ENCODE data around the gene CCDC74A. TPM values are rescaled to one million over a fixed set of nuclear protein-coding genes. Genes with fewer than 3 reads are reported as not detected.
"Not testable (repeated sequence)": the region's sequence is repeated elsewhere in the genome, so short reads cannot be mapped to it uniquely, and the experiment has no call there.

CCDC74A gene
- polyA plus RNA-seq, 2 donors, result 3.4 to 4.9 TPM

DNA sequence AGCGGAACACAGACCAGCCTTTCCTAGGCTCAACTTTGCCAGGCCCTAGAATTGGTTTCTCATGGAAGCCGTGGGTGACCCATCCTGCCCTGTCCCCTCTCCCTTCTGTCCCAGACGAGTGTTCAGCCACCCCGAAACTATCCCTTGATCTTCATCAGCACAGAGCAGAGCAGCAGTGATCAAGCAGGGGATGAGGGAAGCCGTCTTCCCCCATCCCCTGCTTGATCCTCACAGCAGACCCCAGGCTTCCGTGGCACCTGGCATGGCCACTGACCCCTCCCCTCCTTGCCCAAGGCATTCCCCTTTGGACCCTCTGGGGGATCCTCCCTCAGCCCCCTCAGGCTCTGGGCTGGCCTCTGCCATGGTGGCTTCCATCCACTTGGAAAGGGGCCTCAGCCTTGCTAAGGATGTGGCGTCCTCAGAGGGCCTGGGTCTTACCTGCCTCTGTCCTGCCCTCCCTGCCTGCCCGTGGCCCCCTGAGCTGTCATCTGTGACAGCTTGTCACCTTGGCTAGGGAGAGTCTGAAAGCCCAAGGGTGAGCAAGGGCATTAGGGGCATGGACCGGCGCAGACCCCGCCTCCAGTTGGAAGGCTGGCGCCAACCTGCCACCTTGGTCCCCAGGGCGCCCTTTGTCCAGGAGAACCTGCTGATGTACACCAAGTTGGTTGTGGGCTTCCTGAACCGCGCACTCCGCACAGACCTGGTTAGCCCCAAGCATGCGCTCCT, 10.4 kb upstream of the CCDC74A start:
- whole genome bisulfite sequencing, 2 donors, result 95 to 96% methylated on average over 17 of the region's 17 CpGs

GRCh38 chr2:131517856-131518255, 9.8 kb upstream of the CCDC74A start:
- H3K27ac ChIP-seq (ENCODE audit: low read depth in 2 of 2, low read length in 1 of 2); H3K27me3 ChIP-seq (ENCODE audit: control insufficient read depth in 1 of 2, insufficient read depth in 2 of 2, low read length in 2 of 2); H3K4me3 ChIP-seq (ENCODE audit: low read depth in 1 of 2, low read length in 2 of 2); H3K9me3 ChIP-seq (ENCODE audit: control insufficient read depth in 2 of 2, insufficient read depth in 1 of 2, low read depth in 1 of 2, low read length in 1 of 2); H3K4me1 ChIP-seq (ENCODE audit: control insufficient read depth in 2 of 2, insufficient read depth in 2 of 2, low read length in 1 of 2): not testable (repeated sequence)
- 89 to 91% methylated on average over 16 of the region's 16 CpGs for WGBS, 2 donors
- H3K36me3 ChIP-seq (ENCODE audit: control insufficient read depth in 2 of 2, insufficient read depth in 2 of 2, low read length in 1 of 2), result peaks cover 8 to 21% of the 10 kb centered on the region in 2 donors

More for the DNA sequence above, 10.4 kb upstream of the CCDC74A start:
- Histone ChIP-seq H3K27me3 (ENCODE audit: control insufficient read depth in 1 of 2, insufficient read depth in 2 of 2, low read length in 2 of 2) (no peaks in the 10 kb centered on the region), H3K4me3 (ENCODE audit: low read depth in 1 of 2, low read length in 2 of 2) (no peak overlapping the region), H3K9me3 (ENCODE audit: control insufficient read depth in 2 of 2, insufficient read depth in 1 of 2, low read depth in 1 of 2, low read length in 1 of 2) (no peaks in the 10 kb centered on the region), H3K36me3 (ENCODE audit: control insufficient read depth in 2 of 2, insufficient read depth in 2 of 2, low read length in 1 of 2) (peaks cover 8 to 25% of the 10 kb centered on the region in 2 donors), H3K27ac (ENCODE audit: low read depth in 2 of 2, low read length in 1 of 2) (no peak overlapping the region), H3K4me1 (ENCODE audit: control insufficient read depth in 2 of 2, insufficient read depth in 2 of 2, low read length in 1 of 2) (no peaks in the 10 kb centered on the region)

DNA sequence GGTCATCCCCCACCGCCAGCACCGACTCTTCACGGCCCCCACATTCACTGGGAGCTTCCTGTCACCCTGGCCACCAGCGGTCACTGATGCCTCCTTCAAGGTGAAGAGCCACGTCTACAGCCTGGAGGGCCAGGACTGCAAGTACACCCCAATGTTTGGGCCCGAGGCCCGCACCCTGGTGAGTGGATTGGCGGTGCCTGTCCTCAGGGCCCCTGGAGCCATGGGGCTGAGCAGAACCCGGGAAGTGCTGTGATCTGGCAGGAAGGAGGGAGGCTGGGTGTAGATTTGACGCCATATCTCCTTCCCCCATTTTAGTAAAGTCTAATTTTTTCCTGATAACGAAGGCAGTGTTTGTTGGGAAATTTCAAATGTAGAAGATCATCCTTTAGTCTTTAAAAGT, 9.2 kb upstream of the CCDC74A start:
- WGBS, 2 donors, result 92 to 94% methylated on average over 8 to 10 of the region's 11 CpGs
- peaks cover 8 to 21% of the 10 kb centered on the region in 2 donors for H3K36me3 ChIP-seq (ENCODE audit: control insufficient read depth in 2 of 2, insufficient read depth in 2 of 2, low read length in 1 of 2)

DNA sequence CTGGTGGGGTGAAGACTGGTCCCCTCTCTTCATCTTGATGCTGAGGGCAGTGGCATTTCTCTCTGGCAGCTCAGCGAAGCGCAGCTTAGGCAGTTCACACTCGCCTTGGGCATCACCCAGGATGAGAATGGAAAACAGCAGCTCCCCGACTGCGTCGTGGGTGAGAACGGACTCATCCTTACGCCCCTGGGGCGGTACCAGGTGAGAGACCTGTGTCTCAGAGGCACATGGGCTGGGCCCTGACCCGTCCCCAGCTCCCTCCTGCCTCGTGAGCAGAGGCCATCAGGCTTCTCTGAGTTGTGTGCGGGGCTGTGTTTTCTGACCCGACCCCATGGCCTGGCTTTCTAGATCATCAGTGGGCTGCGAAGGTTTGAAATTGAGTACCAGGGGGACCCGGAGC, 8.2 kb upstream of the CCDC74A start:
- H3K4me1 ChIP-seq (ENCODE audit: control insufficient read depth in 2 of 2, insufficient read depth in 2 of 2, low read length in 1 of 2), result no peaks in the 10 kb centered on the region
- WGBS, 2 donors, result 92 to 93% methylated on average over 15 of the region's 15 CpGs
- H3K27ac ChIP-seq (ENCODE audit: low read depth in 2 of 2, low read length in 1 of 2), result no peak overlapping the region
- H3K4me3 ChIP-seq (ENCODE audit: low read depth in 1 of 2, low read length in 2 of 2), result no peak overlapping the region
- H3K27me3 ChIP-seq (ENCODE audit: control insufficient read depth in 1 of 2, insufficient read depth in 2 of 2, low read length in 2 of 2), result no peaks in the 10 kb centered on the region
- H3K36me3 ChIP-seq (ENCODE audit: control insufficient read depth in 2 of 2, insufficient read depth in 2 of 2, low read length in 1 of 2), result peaks cover 8 to 21% of the 10 kb centered on the region in 2 donors
- no peaks in the 10 kb centered on the region for H3K9me3 ChIP-seq (ENCODE audit: control insufficient read depth in 2 of 2, insufficient read depth in 1 of 2, low read depth in 1 of 2, low read length in 1 of 2)

More for the DNA sequence above, 9.2 kb upstream of the CCDC74A start:
- H3K4me3 ChIP-seq (ENCODE audit: low read depth in 1 of 2, low read length in 2 of 2); H3K27me3 ChIP-seq (ENCODE audit: control insufficient read depth in 1 of 2, insufficient read depth in 2 of 2, low read length in 2 of 2); H3K4me1 ChIP-seq (ENCODE audit: control insufficient read depth in 2 of 2, insufficient read depth in 2 of 2, low read length in 1 of 2); H3K27ac ChIP-seq (ENCODE audit: low read depth in 2 of 2, low read length in 1 of 2); H3K9me3 ChIP-seq (ENCODE audit: control insufficient read depth in 2 of 2, insufficient read depth in 1 of 2, low read depth in 1 of 2, low read length in 1 of 2): not testable (repeated sequence)

GRCh38 chr2:131519871-131520470, 7.7 kb upstream of the CCDC74A start:
- 86% methylated on average over 17 to 24 of the region's 24 CpGs for WGBS, 2 donors
- H3K36me3 ChIP-seq (ENCODE audit: control insufficient read depth in 2 of 2, insufficient read depth in 2 of 2, low read length in 1 of 2), result peaks cover 8 to 21% of the 10 kb centered on the region in 2 donors

DNA sequence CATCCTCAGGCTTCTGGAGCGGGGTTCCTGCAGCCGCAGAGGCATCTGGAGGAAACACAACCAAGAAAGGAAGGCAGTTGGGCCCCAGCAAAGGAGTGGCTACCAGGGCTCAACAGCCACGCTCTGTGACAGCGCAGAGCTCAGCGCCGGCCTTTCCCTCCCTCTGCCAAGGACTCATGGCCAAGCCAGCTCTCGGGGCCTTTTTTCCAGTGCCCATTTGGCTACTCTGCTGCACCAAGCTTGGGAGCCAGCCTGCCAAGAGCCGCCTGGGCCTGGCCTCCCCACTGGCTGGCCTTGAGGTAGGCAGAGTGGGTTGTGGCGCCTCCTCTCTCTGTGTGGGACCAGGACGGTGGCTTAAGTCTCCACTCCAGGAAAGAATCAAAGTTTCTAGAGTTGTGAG, 7.2 kb upstream of the CCDC74A start:
- Histone ChIP-seq H3K27ac (ENCODE audit: low read depth in 2 of 2, low read length in 1 of 2) (no peak overlapping the region), H3K27me3 (ENCODE audit: control insufficient read depth in 1 of 2, insufficient read depth in 2 of 2, low read length in 2 of 2) (no peaks in the 10 kb centered on the region), H3K9me3 (ENCODE audit: control insufficient read depth in 2 of 2, insufficient read depth in 1 of 2, low read depth in 1 of 2, low read length in 1 of 2) (no peaks in the 10 kb centered on the region), H3K4me3 (ENCODE audit: low read depth in 1 of 2, low read length in 2 of 2) (no peak overlapping the region), H3K36me3 (ENCODE audit: control insufficient read depth in 2 of 2, insufficient read depth in 2 of 2, low read length in 1 of 2) (peaks cover 8 to 21% of the 10 kb centered on the region in 2 donors), H3K4me1 (ENCODE audit: control insufficient read depth in 2 of 2, insufficient read depth in 2 of 2, low read length in 1 of 2) (no peaks in the 10 kb centered on the region)
- 85 to 94% methylated on average over 10 of the region's 10 CpGs for WGBS, 2 donors

More at GRCh38 chr2:131519871-131520470, 7.7 kb upstream of the CCDC74A start:
- H3K27ac ChIP-seq (ENCODE audit: low read depth in 2 of 2, low read length in 1 of 2); H3K27me3 ChIP-seq (ENCODE audit: control insufficient read depth in 1 of 2, insufficient read depth in 2 of 2, low read length in 2 of 2); H3K4me1 ChIP-seq (ENCODE audit: control insufficient read depth in 2 of 2, insufficient read depth in 2 of 2, low read length in 1 of 2); H3K9me3 ChIP-seq (ENCODE audit: control insufficient read depth in 2 of 2, insufficient read depth in 1 of 2, low read depth in 1 of 2, low read length in 1 of 2); H3K4me3 ChIP-seq (ENCODE audit: low read depth in 1 of 2, low read length in 2 of 2): not testable (repeated sequence)

GRCh38 chr2:131521524-131521923, 6.2 kb upstream of the CCDC74A start:
- H3K4me3 ChIP-seq (ENCODE audit: low read depth in 1 of 2, low read length in 2 of 2); H3K27ac ChIP-seq (ENCODE audit: low read depth in 2 of 2, low read length in 1 of 2); H3K4me1 ChIP-seq (ENCODE audit: control insufficient read depth in 2 of 2, insufficient read depth in 2 of 2, low read length in 1 of 2); H3K9me3 ChIP-seq (ENCODE audit: control insufficient read depth in 2 of 2, insufficient read depth in 1 of 2, low read depth in 1 of 2, low read length in 1 of 2); H3K27me3 ChIP-seq (ENCODE audit: control insufficient read depth in 1 of 2, insufficient read depth in 2 of 2, low read length in 2 of 2): not testable (repeated sequence)
- peaks cover 8 to 21% of the 10 kb centered on the region in 2 donors for H3K36me3 ChIP-seq (ENCODE audit: control insufficient read depth in 2 of 2, insufficient read depth in 2 of 2, low read length in 1 of 2)
- 75 to 77% methylated on average over 6 of the region's 6 CpGs for WGBS, 2 donors

- Histone ChIP-seq H3K36me3 (ENCODE audit: control insufficient read depth in 2 of 2, insufficient read depth in 2 of 2, low read length in 1 of 2) (peaks cover 8 to 21% of the 10 kb centered on the region in 2 donors), H3K27me3 (ENCODE audit: control insufficient read depth in 1 of 2, insufficient read depth in 2 of 2, low read length in 2 of 2) (no peaks in the 10 kb centered on the region), H3K27ac (ENCODE audit: low read depth in 2 of 2, low read length in 1 of 2) (no peak overlapping the region), H3K4me3 (ENCODE audit: low read depth in 1 of 2, low read length in 2 of 2) (no peak overlapping the region), H3K4me1 (ENCODE audit: control insufficient read depth in 2 of 2, insufficient read depth in 2 of 2, low read length in 1 of 2) (no peaks in the 10 kb centered on the region), H3K9me3 (ENCODE audit: control insufficient read depth in 2 of 2, insufficient read depth in 1 of 2, low read depth in 1 of 2, low read length in 1 of 2) (no peaks in the 10 kb centered on the region)
- WGBS, 2 donors, result 76 to 83% methylated on average over 20 of the region's 20 CpGs
Observed at GRCh38 chr2:131521961-131522781, 5.5 kb upstream of the CCDC74A start.

- not testable (repeated sequence) for H3K4me3 ChIP-seq (ENCODE audit: low read depth in 1 of 2, low read length in 2 of 2); H3K9me3 ChIP-seq (ENCODE audit: control insufficient read depth in 2 of 2, insufficient read depth in 1 of 2, low read depth in 1 of 2, low read length in 1 of 2); H3K27me3 ChIP-seq (ENCODE audit: control insufficient read depth in 1 of 2, insufficient read depth in 2 of 2, low read length in 2 of 2); H3K27ac ChIP-seq (ENCODE audit: low read depth in 2 of 2, low read length in 1 of 2); H3K4me1 ChIP-seq (ENCODE audit: control insufficient read depth in 2 of 2, insufficient read depth in 2 of 2, low read length in 1 of 2); H3K36me3 ChIP-seq (ENCODE audit: control insufficient read depth in 2 of 2, insufficient read depth in 2 of 2, low read length in 1 of 2)
- WGBS, 2 donors, result 93 to 96% methylated on average over 2 of the region's 2 CpGs
Observed at GRCh38 chr2:131525256-131525655, 2.4 kb upstream of the CCDC74A start.
